COLO668 (cell line): Measurements from ENCODE around the gene TIMM13.
A peak's percentile ranks its signal among the peaks of the same experiment; 100 is the strongest.

Experiments used
- DNase-seq: peaks from one replicate; lab custom pipeline; 2025; ENCODE audit not compliant: unreplicated experiment; lab: John Stamatoyannopoulos, UW

TIMM13 gene

DNA sequence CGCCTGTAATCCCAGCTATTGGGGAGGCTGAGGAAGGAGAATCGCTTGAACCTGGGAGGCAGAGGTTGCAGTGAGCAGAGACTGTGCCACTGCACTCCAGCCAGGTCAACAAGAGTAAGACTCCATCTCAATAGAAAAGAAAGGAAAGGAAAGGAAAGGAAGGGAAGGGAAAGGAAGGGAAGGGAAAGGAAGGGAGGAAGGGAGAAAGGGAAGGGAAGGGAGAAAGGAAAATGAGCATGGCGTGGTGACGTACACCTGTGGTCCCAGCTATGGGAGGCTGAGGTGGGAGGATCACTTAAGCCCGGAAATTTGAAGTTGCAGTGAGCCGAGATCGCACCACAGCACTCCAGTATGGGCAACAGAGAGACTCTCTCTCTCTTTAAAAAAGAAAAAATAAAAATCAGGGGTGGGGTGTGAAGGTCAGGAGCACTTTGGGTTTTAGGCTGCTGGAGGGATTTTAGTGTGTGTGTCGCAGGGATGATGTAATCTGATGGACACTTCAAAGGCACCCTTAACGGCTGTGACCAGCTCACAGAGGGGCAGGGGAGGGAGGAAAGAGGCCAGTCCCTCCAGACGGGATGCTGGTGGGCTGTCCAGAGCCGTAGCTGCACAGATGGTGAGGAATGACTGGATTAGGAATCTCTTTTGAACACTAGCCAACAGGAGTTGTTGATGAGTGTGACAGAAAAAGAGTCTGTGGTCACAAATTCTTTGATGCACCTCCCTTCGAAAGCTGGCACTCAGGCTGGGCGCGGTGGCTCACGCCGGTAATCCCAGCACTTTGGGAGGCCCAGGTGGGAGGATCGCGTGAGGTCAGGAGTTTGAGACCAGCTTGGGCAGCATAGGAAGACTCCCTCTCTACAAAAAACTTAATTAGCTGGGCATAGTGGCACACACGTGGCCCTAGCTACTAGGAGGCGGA is 39.8 kb downstream of the TIMM13 start:
- DNase-seq: no peak

DNA sequence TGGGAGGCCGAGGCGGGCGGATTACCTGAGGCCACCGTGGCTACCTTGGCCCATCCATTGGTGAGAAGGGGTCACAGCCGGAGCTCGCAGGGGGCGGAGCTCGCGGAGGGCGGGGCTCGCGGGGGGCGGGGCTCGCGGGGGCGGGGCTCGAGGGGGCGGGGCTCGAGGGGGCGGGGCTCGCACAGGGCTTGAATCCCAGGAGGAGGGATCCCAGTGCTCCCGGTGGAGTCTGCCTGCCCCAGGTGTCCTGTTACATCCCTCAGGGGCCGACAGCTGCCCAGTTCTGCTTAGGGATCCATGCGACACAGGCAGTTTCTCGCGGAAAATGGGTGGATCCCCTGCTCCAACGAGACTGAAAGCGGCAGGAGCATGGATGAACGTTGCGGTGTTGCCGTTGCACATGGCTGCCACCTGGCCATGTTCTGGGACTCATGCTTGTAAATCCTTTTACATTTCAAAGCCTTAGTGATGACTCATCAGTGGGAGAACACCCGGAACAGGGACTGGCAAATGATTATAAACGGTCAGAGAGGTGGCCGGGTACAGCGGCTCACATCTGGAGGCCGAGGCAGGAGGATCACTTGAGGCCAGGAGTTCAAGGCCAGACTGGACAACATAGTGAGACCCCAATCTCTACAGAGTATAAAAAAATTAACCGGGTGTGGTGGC is 42.2 kb downstream of the TIMM13 start:
- DNase-seq: peak; percentile 94

DNA sequence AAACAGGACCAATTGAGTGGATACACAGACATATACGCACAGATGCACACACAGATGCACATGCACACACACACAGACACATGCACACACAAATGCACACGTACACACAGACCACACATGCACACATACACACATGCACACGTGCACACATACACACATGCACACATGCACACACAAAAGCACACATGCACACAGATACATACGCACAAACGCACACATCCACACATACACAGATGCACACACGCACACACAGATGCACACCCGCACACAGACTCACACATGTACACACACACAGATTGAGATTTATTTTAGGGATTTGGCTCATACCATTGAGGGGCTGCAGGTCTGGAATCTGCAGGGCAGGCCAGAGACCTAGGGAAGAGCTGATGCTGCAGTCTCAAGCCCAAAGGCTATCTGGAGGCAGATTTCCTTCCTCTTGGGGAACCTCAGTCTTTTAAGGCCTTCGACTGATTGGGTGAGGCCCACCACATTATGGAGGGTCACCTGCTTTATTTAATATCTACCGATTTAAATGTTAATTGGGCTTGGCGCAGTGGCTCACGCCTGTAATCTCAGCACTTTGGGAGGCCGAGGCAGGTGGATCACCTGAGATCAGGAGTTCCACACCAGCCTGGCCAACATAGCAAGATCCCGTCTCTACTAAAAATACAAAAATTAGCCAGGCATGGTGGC is 44.7 kb downstream of the TIMM13 start:
- no peak for DNase-seq

- no peak for DNase-seq
Measured at GRCh38 chr19:2381148-2381820, 46.1 kb downstream of the TIMM13 start.

- DNase-seq: no peak
Measured at GRCh38 chr19:2380567-2380966, 46.8 kb downstream of the TIMM13 start.

DNA sequence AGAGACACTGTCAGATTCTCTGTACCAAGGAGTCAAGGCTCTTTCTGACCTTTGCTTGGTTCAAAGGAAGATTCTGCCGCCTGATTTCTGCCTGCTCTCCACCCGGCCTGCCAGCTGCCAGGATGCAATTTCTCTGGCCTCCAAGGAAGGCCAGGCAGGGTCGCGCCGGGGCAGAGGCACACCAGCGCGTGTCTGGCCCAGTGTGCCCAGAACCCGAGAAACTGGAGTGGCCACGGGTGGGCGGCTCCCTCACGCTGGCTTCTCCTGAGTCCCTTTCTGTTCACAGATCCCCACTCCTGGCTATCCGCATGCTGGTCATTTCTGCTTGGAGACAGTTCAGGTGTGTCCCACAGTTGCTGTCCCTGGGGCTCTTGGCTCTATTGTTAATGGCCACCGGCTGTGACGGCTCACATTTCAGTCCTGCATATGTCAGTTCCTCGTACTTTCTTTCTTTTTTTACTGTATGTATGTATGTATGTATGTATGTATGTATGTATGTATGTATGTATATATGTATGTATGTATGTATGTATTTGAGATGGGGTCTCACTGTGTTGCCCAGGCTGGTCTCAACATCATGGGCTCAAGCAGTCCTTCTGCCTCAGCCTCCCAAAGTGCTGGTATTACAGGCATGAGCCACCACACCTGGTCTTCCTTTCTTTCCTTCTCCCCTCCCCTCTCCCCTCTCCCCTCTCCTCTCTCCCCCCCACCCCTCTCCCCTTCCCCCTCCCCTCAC is 50.4 kb downstream of the TIMM13 start:
- DNase-seq: peak; percentile 67
